ENCODE measurements around the gene TP53BP2.

The TP53BP2 gene

GRCh38 chr1:223771469-223771813 is 74.3 kb downstream of the TP53BP2 start:
- Histone ChIP-seq H2AFZ (ENCODE audit: low read length) (no peak overlapping the region), H3K4me3 (ENCODE audit: low read length, poor library complexity, severe bottlenecking) (no peak overlapping the region), H3K36me3 (ENCODE audit: insufficient read depth, low read length) (no peaks in the 10 kb centered on the region), H4K20me1 (ENCODE audit: insufficient read depth, low read length, poor library complexity, severe bottlenecking) (no peaks in the 10 kb centered on the region), H3K9me3 (ENCODE audit: insufficient read depth, low read depth, low read length) (no peaks in the 10 kb centered on the region), H3K27me3 (ENCODE audit: insufficient read depth, low read length, poor library complexity, severe bottlenecking) (no peaks in the 10 kb centered on the region), H3K4me2 (ENCODE audit: low read depth, low read length, poor library complexity, severe bottlenecking) (no peak overlapping the region), H3F3A (ENCODE audit: low read depth) (0 out of 2 replicates have a peak, but pooled peaks cover 3% of the 10 kb centered on the region), H3K9ac (ENCODE audit: low read depth, low read length, poor library complexity, severe bottlenecking) (no peak overlapping the region), H3K4me1 (ENCODE audit: insufficient read depth, low read length, poor library complexity, severe bottlenecking) (peaks cover 18% of the 10 kb centered on the region), H3K79me2 (ENCODE audit: insufficient read depth, low read length) (no peaks in the 10 kb centered on the region), H3K9me2 (replicated peaks; ENCODE audit: low read depth, low read length) (no peaks in the 10 kb centered on the region)
- no peak for TF ChIP-seq EZH2phosphoT487 (IDR thresholded peaks at IDR 0.05; ENCODE audit: borderline replicate concordance)
- TF ChIP-seq, protein P1, sequence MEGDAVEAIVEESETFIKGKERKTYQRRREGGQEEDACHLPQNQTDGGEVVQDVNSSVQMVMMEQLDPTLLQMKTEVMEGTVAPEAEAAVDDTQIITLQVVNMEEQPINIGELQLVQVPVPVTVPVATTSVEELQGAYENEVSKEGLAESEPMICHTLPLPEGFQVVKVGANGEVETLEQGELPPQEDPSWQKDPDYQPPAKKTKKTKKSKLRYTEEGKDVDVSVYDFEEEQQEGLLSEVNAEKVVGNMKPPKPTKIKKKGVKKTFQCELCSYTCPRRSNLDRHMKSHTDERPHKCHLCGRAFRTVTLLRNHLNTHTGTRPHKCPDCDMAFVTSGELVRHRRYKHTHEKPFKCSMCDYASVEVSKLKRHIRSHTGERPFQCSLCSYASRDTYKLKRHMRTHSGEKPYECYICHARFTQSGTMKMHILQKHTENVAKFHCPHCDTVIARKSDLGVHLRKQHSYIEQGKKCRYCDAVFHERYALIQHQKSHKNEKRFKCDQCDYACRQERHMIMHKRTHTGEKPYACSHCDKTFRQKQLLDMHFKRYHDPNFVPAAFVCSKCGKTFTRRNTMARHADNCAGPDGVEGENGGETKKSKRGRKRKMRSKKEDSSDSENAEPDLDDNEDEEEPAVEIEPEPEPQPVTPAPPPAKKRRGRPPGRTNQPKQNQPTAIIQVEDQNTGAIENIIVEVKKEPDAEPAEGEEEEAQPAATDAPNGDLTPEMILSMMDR (conservative IDR thresholded peaks at IDR 0.05; ENCODE audit: low read length): no peak

- Histone ChIP-seq H2AFZ (ENCODE audit: low read length) (no peak overlapping the region), H3K4me3 (ENCODE audit: low read length, poor library complexity, severe bottlenecking) (no peak overlapping the region), H3K4me2 (ENCODE audit: low read depth, low read length, poor library complexity, severe bottlenecking) (no peak overlapping the region), H3K36me3 (ENCODE audit: insufficient read depth, low read length) (no peaks in the 10 kb centered on the region), H3K9me2 (replicated peaks; ENCODE audit: low read depth, low read length) (no peaks in the 10 kb centered on the region), H4K20me1 (ENCODE audit: insufficient read depth, low read length, poor library complexity, severe bottlenecking) (no peaks in the 10 kb centered on the region), H3K9ac (ENCODE audit: low read depth, low read length, poor library complexity, severe bottlenecking) (no peak overlapping the region), H3K9me3 (ENCODE audit: insufficient read depth, low read depth, low read length) (no peaks in the 10 kb centered on the region), H3K4me1 (ENCODE audit: insufficient read depth, low read length, poor library complexity, severe bottlenecking) (peaks cover 11% of the 10 kb centered on the region), H3K27me3 (ENCODE audit: insufficient read depth, low read length, poor library complexity, severe bottlenecking) (no peaks in the 10 kb centered on the region), H3F3A (ENCODE audit: low read depth) (0 out of 2 replicates have a peak, but pooled peaks cover 2% of the 10 kb centered on the region), H3K79me2 (ENCODE audit: insufficient read depth, low read length) (no peaks in the 10 kb centered on the region)
- no peak for TF ChIP-seq EZH2phosphoT487 (IDR thresholded peaks at IDR 0.05; ENCODE audit: borderline replicate concordance)
- TF ChIP-seq, protein P1 (conservative IDR thresholded peaks at IDR 0.05; ENCODE audit: low read length): no peak
Observed at GRCh38 chr1:223770621-223771315, 75.0 kb downstream of the TP53BP2 start.

- Histone ChIP-seq H3K4me2 (ENCODE audit: low read depth, low read length, poor library complexity, severe bottlenecking) (no peak overlapping the region), H3K4me1 (ENCODE audit: insufficient read depth, low read length, poor library complexity, severe bottlenecking) (no peaks in the 10 kb centered on the region), H3K36me3 (ENCODE audit: insufficient read depth, low read length) (no peaks in the 10 kb centered on the region), H3K27me3 (ENCODE audit: insufficient read depth, low read length, poor library complexity, severe bottlenecking) (no peaks in the 10 kb centered on the region), H3K9ac (ENCODE audit: low read depth, low read length, poor library complexity, severe bottlenecking) (no peak overlapping the region), H4K20me1 (ENCODE audit: insufficient read depth, low read length, poor library complexity, severe bottlenecking) (no peaks in the 10 kb centered on the region), H3K9me2 (replicated peaks; ENCODE audit: low read depth, low read length) (no peaks in the 10 kb centered on the region), H3K4me3 (ENCODE audit: low read length, poor library complexity, severe bottlenecking) (no peak overlapping the region), H3K9me3 (ENCODE audit: insufficient read depth, low read depth, low read length) (no peaks in the 10 kb centered on the region), H3K79me2 (ENCODE audit: insufficient read depth, low read length) (no peaks in the 10 kb centered on the region), H2AFZ (ENCODE audit: low read length) (no peak overlapping the region), H3F3A (ENCODE audit: low read depth) (no peaks in the 10 kb centered on the region)
- TF ChIP-seq, protein P1 (conservative IDR thresholded peaks at IDR 0.05; ENCODE audit: low read length): no peak
- TF ChIP-seq EZH2phosphoT487 (IDR thresholded peaks at IDR 0.05; ENCODE audit: borderline replicate concordance): no peak
Observed at GRCh38 chr1:223765719-223766340, 79.9 kb downstream of the TP53BP2 start.
